ENCODE measurements around the gene RASGRP3. TPM values are rescaled to one million over a fixed set of nuclear protein-coding genes. Genes with fewer than 3 reads are reported as not detected.

Gene RASGRP3
- total RNA-seq, 1 experiment from 2014 or later: 0.34 TPM

- DNase-seq (ENCODE audit: low spot score): no peak
- TF ChIP-seq CTCF (conservative IDR thresholded peaks at IDR 0.05; ENCODE audit: low read depth, low read length): no peak
- CTCF ChIA-PET: no interaction called here
- Histone ChIP-seq H3K27me3 (replicated peaks; ENCODE audit: insufficient read depth, low read depth, low read length, poor library complexity) (no peaks in the 10 kb centered on the region), H3K27ac (ENCODE audit: low read depth, low read length, poor library complexity, severe bottlenecking) (no peak overlapping the region), H3K36me3 (ENCODE audit: insufficient read depth, low read length, poor library complexity, severe bottlenecking) (no peaks in the 10 kb centered on the region), H3K4me1 (ENCODE audit: insufficient read depth, low read length, poor library complexity, severe bottlenecking) (no peaks in the 10 kb centered on the region), H3K9me3 (ENCODE audit: low read depth, low read length, poor library complexity, severe bottlenecking) (no peaks in the 10 kb centered on the region), H3K4me3 (ENCODE audit: low read depth, low read length, poor library complexity, severe bottlenecking) (no peak overlapping the region)
- BruUV-seq (replicated peaks): no TSS peak
- intact Hi-C loops (cut with micrococcal nuclease; ENCODE audit: unreplicated experiment): no loop called here
- POLR2A ChIA-PET (ENCODE audit: low non-redundant PET): no interaction called here
Observed at GRCh38 chr2:33541243-33541642, 64.8 kb downstream of the RASGRP3 start.

- H3K4me3 ChIP-seq (ENCODE audit: low read depth, low read length, poor library complexity, severe bottlenecking): no peak overlapping the region
- no peak for TF ChIP-seq CTCF (conservative IDR thresholded peaks at IDR 0.05; ENCODE audit: low read depth, low read length)
- no peak overlapping the region for H3K27ac ChIP-seq (ENCODE audit: low read depth, low read length, poor library complexity, severe bottlenecking)
- ChIA-PET POLR2A (ENCODE audit: low non-redundant PET) (no interaction called here), CTCF (no interaction called here)
- no peaks in the 10 kb centered on the region for H3K9me3 ChIP-seq (ENCODE audit: low read depth, low read length, poor library complexity, severe bottlenecking)
- no peak for DNase-seq (ENCODE audit: low spot score)
- no peaks in the 10 kb centered on the region for H3K27me3 ChIP-seq (replicated peaks; ENCODE audit: insufficient read depth, low read depth, low read length, poor library complexity)
- H3K36me3 ChIP-seq (ENCODE audit: insufficient read depth, low read length, poor library complexity, severe bottlenecking): no peaks in the 10 kb centered on the region
- BruUV-seq (replicated peaks): no TSS peak
- no peaks in the 10 kb centered on the region for H3K4me1 ChIP-seq (ENCODE audit: insufficient read depth, low read length, poor library complexity, severe bottlenecking)
- intact Hi-C loops (cut with micrococcal nuclease; ENCODE audit: unreplicated experiment): no loop called here
Observed at GRCh38 chr2:33550206-33550605, 73.8 kb downstream of the RASGRP3 start.

- no TSS peak for BruUV-seq (replicated peaks)
- H3K4me3 ChIP-seq (ENCODE audit: low read depth, low read length, poor library complexity, severe bottlenecking): no peak overlapping the region
- H3K36me3 ChIP-seq (ENCODE audit: insufficient read depth, low read length, poor library complexity, severe bottlenecking): no peaks in the 10 kb centered on the region
- H3K9me3 ChIP-seq (ENCODE audit: low read depth, low read length, poor library complexity, severe bottlenecking): no peaks in the 10 kb centered on the region
- ChIA-PET POLR2A (ENCODE audit: low non-redundant PET) (no interaction called here), CTCF (no interaction called here)
- H3K27me3 ChIP-seq (replicated peaks; ENCODE audit: insufficient read depth, low read depth, low read length, poor library complexity): no peaks in the 10 kb centered on the region
- intact Hi-C loops (cut with micrococcal nuclease; ENCODE audit: unreplicated experiment): loop anchor here (2.0 kb wide), 1 partner anchor 20 kb away; no protein-coding TSS in a partner anchor
- no peaks in the 10 kb centered on the region for H3K4me1 ChIP-seq (ENCODE audit: insufficient read depth, low read length, poor library complexity, severe bottlenecking)
- no peak overlapping the region for H3K27ac ChIP-seq (ENCODE audit: low read depth, low read length, poor library complexity, severe bottlenecking)
- TF ChIP-seq EZH2 (IDR thresholded peaks at IDR 0.05; ENCODE audit: borderline replicate concordance, low read depth, low read length, poor library complexity, severe bottlenecking): no peak
- no peak for DNase-seq (ENCODE audit: low spot score)
Observed at GRCh38 chr2:33552758-33553461, 76.5 kb downstream of the RASGRP3 start.

GRCh38 chr2:33555681-33556080 lies 79.2 kb downstream of the RASGRP3 start:
- no peak overlapping the region for H3K27ac ChIP-seq (ENCODE audit: low read depth, low read length, poor library complexity, severe bottlenecking)
- CTCF ChIA-PET: no interaction called here

More at GRCh38 chr2:33555681-33556080, 79.2 kb downstream of the RASGRP3 start:
- Histone ChIP-seq H3K9me3 (ENCODE audit: low read depth, low read length, poor library complexity, severe bottlenecking) (no peaks in the 10 kb centered on the region), H3K27me3 (replicated peaks; ENCODE audit: insufficient read depth, low read depth, low read length, poor library complexity) (no peaks in the 10 kb centered on the region), H3K4me1 (ENCODE audit: insufficient read depth, low read length, poor library complexity, severe bottlenecking) (no peaks in the 10 kb centered on the region), H3K4me3 (ENCODE audit: low read depth, low read length, poor library complexity, severe bottlenecking) (no peak overlapping the region), H3K36me3 (ENCODE audit: insufficient read depth, low read length, poor library complexity, severe bottlenecking) (no peaks in the 10 kb centered on the region)
- no TSS peak for BruUV-seq (replicated peaks)
- no peak for DNase-seq (ENCODE audit: low spot score)
- intact Hi-C loops (cut with micrococcal nuclease; ENCODE audit: unreplicated experiment): no loop called here
- POLR2A ChIA-PET (ENCODE audit: low non-redundant PET): no interaction called here
- TF ChIP-seq EZH2 (IDR thresholded peaks at IDR 0.05; ENCODE audit: borderline replicate concordance, low read depth, low read length, poor library complexity, severe bottlenecking) (no peak), CTCF (conservative IDR thresholded peaks at IDR 0.05; ENCODE audit: low read depth, low read length) (no peak)
